HL-60 (cell line): ENCODE results near the gene RASSF9.

Source experiments
- DNase-seq, 2 experiments: peaks; one replicate each; pipeline ENCODE4 v3.0.0-alpha.2; 2010 to 2020; ENCODE audit warnings: low read depth in 1 of 2, low spot score in 1 of 2
- H3K27ac ChIP-seq: fragments of 250-450 bp; sonication (Bioruptor Pico); replicated peaks from 2 replicates; pipeline ENCODE4 v1.5.1; 2020; ENCODE audit warnings: mild to moderate bottlenecking, moderate library complexity
- H3K27me3 ChIP-seq: fragments of 250-450 bp; sonication (Bioruptor Pico); 2 replicates; pipeline ENCODE4 v1.5.1; 2021; ENCODE audit warnings: mild to moderate bottlenecking, moderate library complexity; ENCODE audit not compliant: insufficient read depth, poor library complexity, severe bottlenecking
- H3K4me3 ChIP-seq: replicated peaks from 2 replicates; pipeline ENCODE4 v1.5.1; 2011; ENCODE audit warnings: mild to moderate bottlenecking, control low read depth, low read length; ENCODE audit not compliant: insufficient read depth
- GABPA ChIP-seq: IDR thresholded peaks from 2 replicates; pipeline ENCODE4 v1.6.1; 2012; ENCODE audit warnings: low read depth
- POLR2AphosphoS5 ChIP-seq: IDR thresholded peaks from 2 replicates; pipeline ENCODE4 v1.6.1; 2012; ENCODE audit warnings: low read depth
- SPI1 ChIP-seq: IDR thresholded peaks from 2 replicates; pipeline ENCODE4 v1.6.1; 2012; ENCODE audit warnings: low read depth, mild to moderate bottlenecking, borderline replicate concordance
- TF ChIP-seq, protein P1 (sequence below): IDR thresholded peaks from 2 replicates; pipeline ENCODE4 v1.6.1; 2012; ENCODE audit warnings: low read depth; ENCODE audit not compliant: insufficient replicate concordance
- TF ChIP-seq, protein P2 (sequence below): IDR thresholded peaks from one replicate; pipeline ENCODE4 v1.5.1; 2011; ENCODE audit warnings: low read length, control low read depth, inconsistent platforms; ENCODE audit not compliant: insufficient read depth

The RASSF9 gene

GRCh38 chr12:85814741-85815140, 21.5 kb downstream of the RASSF9 start:
- Histone ChIP-seq H3K27ac (no peak overlapping the region), H3K4me3 (no peak overlapping the region), H3K27me3 (no peaks in the 10 kb centered on the region)
- TF ChIP-seq SPI1: no peak
- TF ChIP-seq POLR2AphosphoS5: no peak
- TF ChIP-seq, protein P1, sequence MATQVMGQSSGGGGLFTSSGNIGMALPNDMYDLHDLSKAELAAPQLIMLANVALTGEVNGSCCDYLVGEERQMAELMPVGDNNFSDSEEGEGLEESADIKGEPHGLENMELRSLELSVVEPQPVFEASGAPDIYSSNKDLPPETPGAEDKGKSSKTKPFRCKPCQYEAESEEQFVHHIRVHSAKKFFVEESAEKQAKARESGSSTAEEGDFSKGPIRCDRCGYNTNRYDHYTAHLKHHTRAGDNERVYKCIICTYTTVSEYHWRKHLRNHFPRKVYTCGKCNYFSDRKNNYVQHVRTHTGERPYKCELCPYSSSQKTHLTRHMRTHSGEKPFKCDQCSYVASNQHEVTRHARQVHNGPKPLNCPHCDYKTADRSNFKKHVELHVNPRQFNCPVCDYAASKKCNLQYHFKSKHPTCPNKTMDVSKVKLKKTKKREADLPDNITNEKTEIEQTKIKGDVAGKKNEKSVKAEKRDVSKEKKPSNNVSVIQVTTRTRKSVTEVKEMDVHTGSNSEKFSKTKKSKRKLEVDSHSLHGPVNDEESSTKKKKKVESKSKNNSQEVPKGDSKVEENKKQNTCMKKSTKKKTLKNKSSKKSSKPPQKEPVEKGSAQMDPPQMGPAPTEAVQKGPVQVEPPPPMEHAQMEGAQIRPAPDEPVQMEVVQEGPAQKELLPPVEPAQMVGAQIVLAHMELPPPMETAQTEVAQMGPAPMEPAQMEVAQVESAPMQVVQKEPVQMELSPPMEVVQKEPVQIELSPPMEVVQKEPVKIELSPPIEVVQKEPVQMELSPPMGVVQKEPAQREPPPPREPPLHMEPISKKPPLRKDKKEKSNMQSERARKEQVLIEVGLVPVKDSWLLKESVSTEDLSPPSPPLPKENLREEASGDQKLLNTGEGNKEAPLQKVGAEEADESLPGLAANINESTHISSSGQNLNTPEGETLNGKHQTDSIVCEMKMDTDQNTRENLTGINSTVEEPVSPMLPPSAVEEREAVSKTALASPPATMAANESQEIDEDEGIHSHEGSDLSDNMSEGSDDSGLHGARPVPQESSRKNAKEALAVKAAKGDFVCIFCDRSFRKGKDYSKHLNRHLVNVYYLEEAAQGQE: no peak
- no peak for TF ChIP-seq GABPA
- TF ChIP-seq, protein P2, sequence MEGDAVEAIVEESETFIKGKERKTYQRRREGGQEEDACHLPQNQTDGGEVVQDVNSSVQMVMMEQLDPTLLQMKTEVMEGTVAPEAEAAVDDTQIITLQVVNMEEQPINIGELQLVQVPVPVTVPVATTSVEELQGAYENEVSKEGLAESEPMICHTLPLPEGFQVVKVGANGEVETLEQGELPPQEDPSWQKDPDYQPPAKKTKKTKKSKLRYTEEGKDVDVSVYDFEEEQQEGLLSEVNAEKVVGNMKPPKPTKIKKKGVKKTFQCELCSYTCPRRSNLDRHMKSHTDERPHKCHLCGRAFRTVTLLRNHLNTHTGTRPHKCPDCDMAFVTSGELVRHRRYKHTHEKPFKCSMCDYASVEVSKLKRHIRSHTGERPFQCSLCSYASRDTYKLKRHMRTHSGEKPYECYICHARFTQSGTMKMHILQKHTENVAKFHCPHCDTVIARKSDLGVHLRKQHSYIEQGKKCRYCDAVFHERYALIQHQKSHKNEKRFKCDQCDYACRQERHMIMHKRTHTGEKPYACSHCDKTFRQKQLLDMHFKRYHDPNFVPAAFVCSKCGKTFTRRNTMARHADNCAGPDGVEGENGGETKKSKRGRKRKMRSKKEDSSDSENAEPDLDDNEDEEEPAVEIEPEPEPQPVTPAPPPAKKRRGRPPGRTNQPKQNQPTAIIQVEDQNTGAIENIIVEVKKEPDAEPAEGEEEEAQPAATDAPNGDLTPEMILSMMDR: no peak
- no peak for DNase-seq

GRCh38 chr12:85814071-85814470, 22.1 kb downstream of the RASSF9 start:
- Histone ChIP-seq H3K27ac (no peak overlapping the region), H3K4me3 (no peak overlapping the region), H3K27me3 (no peaks in the 10 kb centered on the region)
- TF ChIP-seq, protein P2: no peak
- TF ChIP-seq POLR2AphosphoS5: no peak
- TF ChIP-seq, protein P1: no peak
- no peak for DNase-seq

DNA sequence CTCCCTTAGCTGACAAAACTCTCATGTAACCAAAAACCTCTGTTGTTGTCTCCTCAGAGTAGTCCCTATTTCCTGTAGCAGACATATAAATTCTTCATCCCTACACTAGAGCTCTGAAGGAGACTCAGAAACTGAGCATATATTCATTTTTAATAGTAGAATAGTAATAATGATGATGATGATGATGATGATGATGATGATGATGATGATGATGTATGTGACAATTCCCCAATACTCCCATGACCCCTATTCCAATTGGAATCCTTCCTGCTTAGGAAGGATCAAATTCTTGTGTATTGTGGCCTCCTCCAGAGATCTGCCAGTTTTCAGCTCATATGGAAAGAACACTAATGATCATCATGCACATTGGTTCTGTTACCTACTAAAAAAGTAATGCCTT, 26.7 kb downstream of the RASSF9 start:
- H3K27me3 ChIP-seq: no peaks in the 10 kb centered on the region
- no peak overlapping the region for H3K4me3 ChIP-seq
- TF ChIP-seq, protein P1: no peak
- TF ChIP-seq SPI1 (no peak), GABPA (no peak), POLR2AphosphoS5 (no peak)
- TF ChIP-seq, protein P2: no peak
- H3K27ac ChIP-seq: no peak overlapping the region
- DNase-seq: no peak
